CD4-positive, alpha-beta T cell treated with Interleukin-1 beta for 1 hour (primary cell): ENCODE measurements around the gene DOCK6.

ENCODE experiments used
- DNase-seq, 2 donors: peaks; one replicate each; pipeline ENCODE4 v3.0.0-alpha.2; 2020 to 2022

Gene DOCK6

DNA sequence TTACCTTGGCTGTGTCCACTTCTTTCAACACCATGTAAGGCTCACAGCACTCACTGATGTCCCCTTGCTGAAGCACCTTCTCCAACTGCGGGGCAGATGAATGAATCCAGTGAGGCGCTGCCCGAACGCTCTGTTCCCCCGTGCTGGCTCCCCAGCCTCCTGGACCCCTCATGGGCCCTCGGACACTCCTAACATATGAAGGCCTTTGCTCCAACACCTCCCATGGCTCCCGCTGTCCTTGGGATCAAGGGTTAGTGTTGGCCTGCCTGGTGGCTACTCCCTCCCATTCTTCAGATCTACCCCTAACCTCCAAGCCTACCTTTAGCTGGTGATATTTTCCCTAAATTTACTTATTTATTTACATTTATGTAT, 18.5 kb downstream of the DOCK6 start:
- no peak for DNase-seq

DNA sequence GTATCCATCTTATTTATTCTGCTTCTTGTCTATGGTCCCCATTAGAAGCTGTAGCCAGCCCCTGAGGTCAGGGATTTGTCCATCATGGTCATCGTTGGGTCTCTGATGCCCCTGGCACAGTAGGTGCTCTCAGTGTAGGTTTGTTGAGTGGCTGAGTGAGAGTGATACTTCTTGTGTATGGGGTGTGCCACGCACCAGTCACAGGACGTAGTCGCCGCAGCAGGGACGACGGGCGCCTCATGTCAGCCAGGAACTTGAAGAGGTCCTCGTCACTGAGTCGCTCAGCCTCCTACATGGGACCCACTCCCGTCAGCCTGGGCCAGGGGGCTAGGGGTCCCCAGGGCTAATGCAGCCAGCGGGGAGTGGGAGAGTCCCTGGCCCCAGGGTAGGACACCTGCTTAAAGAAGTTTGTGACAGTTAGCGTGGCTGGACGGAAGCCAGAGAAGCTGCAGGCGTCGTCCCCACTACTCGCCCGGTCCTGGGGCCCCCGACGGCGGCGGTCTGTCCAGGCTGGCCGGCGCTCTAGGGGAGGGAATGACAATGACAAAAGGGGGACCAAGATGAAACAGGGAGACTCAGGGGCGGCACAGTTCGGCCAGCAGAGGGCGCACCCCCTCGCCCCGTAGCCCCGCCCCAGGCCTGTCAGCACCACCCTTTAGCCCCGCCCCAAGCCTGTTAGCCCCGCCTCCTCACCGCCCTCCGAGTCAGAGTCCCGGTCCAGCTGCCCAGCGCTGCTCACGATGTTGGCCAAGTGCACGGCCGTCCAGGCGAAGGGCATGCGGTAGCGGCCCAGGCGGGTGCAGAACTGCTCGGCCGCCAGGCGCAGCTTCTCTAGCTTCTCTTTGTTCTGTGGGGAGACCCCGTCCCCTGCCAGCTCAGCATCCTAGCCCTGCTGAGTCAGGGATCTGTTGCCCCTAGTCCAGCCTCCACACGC, 19.2 kb downstream of the DOCK6 start:
- DNase-seq, result peak; percentile 82

DNA sequence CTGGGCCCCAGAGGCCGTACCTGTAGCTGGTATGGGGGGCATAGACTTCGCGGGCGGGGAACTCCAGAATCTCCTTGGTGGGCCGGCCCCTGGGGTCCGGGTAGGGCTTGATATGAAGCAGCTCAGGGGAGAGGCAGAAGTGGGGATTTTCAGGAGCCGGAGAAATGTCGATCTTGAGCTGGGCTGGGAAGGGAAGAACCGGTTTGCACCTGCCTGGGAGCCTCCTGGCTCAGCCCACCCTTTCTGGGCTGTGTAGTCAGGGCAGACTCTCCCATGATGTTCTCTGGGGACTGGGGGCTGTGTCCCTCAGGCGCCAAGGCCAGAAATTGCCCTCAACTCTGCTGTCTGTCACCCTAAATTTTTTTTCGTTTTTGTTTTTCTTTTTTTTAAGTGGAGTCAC, 20.3 kb downstream of the DOCK6 start:
- no peak for DNase-seq

GRCh38 chr19:11240008-11240444, 22.3 kb downstream of the DOCK6 start:
- no peak for DNase-seq

- DNase-seq, result no peak
Observed at GRCh38 chr19:11239377-11240000, 22.8 kb downstream of the DOCK6 start, which contains the start of gene ANGPTL8. Gene ANGPTL8 (plus strand): TSS chr19:11239619. CDS start chr19:11239638, 19 bp downstream.

- DNase-seq, result no peak
Observed at GRCh38 chr19:11238781-11239376, 23.4 kb downstream of the DOCK6 start.

DNA sequence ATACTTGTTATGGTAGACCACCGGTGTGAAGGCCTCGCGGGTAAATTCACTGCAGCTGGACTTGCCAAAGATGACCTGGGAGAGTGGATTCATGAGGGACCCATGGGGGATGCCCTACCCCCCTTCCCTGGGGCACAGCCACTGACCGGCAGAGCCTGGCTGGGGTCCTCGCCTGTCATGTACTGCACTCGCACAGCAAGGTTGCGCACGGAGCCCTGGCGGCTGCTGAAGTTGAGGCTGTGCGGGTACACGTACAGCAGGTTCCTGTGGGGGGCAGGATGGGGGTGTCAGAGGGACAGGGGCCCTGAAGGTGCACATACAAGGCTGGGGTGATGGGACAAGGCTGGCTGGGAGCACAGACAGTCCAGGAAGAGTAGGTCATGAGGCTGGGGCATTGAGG, 24.3 kb downstream of the DOCK6 start:
- no peak for DNase-seq

DNA sequence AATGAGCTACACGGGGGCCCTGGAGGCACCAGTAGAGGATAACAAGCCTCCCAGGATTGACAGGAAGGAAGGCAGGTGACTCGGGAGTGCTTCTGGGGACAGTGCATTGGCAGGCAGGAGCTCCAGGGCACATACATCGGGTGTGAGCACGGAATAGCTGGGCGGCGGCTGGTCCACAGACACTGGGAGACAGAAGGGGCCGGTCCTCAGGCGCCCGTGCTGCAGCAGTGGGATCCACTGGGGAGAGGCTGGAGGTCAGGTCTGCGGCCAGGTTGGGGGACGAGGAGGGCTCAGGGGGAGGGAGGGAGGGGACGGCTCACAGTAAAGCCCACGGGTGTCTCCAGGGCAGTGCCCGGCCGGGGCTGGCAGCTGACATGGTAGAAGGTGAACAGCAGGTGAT, 25.0 kb downstream of the DOCK6 start:
- DNase-seq, result no peak

GRCh38 chr19:11236324-11237301, 25.7 kb downstream of the DOCK6 start:
- no peak for DNase-seq

DNA sequence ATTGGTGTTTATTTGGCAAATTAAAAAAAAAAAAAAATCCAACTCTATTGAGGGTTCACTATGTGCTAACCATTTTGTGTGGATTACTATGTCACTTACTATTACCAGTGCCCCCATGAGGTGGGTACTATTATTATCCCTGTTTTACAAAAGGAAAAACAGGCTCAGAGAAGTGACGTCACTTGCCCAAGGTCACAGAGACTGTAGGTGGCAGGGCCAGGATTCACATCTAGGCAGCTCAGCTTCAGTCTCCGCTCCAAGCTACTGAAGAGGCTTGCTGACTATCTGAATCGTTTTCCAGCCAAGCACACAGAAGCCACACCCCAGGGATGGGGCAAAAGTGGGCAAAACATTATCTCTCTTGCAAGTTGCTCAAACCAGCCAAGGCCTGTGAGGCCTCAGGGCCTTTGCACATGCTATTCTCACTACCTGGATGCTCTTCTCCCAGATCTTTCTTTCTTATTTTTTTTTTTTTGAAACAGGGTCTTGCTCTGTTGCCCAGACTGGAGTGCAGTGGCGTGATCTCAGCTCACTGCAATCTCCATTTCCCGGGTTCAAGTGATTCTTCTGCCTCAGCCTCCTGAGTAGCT, 27.7 kb downstream of the DOCK6 start:
- no peak for DNase-seq

GRCh38 chr19:11233073-11233472, 29.3 kb downstream of the DOCK6 start:
- no peak for DNase-seq

DNA sequence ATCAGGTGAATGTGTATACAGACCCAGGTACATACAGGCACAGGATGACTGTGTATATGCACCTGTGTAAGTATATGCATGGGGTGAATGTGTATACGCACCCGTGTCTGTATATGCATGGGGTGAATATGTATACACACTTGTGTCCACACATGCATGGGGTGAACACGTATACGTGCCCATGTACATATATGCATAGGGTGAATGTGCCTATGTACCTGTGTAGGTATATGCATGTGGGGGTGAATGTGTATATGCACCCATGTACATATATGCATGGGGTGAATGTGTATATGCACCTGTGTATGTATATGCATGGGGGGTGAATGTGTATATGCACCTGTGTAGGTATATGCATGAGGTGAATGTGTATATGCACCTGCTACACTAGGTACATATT, 29.8 kb downstream of the DOCK6 start:
- no peak for DNase-seq

GRCh38 chr19:11230621-11231386, 31.5 kb downstream of the DOCK6 start:
- no peak for DNase-seq

- no peak for DNase-seq
Observed at GRCh38 chr19:11227195-11227886, 35.0 kb downstream of the DOCK6 start.

GRCh38 chr19:11226716-11227166, 35.6 kb downstream of the DOCK6 start:
- no peak for DNase-seq

DNA sequence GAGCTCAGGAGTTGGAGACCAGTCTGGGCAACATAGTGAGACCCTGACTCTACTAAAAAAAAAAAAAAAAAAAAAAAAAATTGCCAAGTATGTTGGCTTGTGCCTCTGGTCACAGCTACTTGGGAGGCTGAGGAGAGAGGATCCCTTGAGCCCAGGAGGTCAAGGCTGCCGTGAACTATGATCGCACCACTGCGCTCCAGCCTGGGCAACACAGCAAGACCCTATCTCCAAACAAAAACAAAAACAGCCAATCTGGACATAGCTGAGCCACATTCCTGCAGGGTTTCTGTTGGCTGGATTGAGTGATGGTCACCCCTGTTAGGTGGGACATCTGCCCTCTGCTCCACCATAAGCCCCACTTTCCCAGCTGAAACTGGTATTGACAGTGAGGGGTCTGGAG, 36.5 kb downstream of the DOCK6 start:
- no peak for DNase-seq

DNA sequence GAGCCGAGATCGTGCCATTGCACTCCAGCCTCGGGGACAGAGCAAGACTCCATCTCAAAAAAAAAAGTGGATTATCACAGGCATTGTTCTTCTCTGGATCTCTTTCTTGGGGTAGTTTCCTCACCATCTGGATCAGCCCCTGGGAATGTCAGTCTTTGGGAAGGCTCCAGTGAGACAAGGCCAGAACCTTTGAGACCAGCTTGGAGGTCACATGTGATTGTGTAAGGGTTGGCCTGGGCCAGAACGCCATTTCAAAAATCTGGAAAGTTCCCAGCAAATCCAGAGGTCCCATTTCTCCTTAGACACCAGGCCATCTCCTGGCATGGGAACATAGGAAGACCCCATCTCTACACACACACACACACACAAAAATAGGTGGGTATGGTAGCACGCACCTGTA, 37.2 kb downstream of the DOCK6 start:
- DNase-seq, result no peak

GRCh38 chr19:11224429-11224828, 37.9 kb downstream of the DOCK6 start:
- DNase-seq, result no peak

DNA sequence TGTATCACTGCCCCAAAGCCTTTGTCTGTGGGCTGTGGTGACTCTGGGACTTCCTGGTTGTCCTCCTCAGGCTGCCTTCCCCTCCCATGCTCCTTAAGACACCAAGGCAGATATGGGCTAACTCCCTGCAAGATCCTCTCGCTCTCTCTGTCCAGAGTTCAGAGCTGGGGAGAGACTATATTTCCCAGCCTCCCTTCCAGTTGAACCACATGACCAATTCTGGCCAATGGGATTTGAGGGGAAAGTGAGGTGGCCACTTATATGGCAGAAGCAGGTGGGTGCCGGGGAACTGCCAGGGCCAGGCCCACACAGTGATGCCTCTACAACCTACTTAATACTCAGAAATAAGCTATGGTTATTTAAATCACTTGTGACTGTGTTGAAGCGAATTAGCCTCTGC, 39.1 kb downstream of the DOCK6 start:
- DNase-seq, result no peak

- no peak for DNase-seq
Observed at GRCh38 chr19:11221082-11221598, 41.2 kb downstream of the DOCK6 start.
